AG09309 (cell line): ENCODE data around the gene APEX1.

Source experiments
- DNase-seq: peaks from one replicate; pipeline ENCODE4 v3.0.0-alpha.2; 2010; ENCODE audit warnings: low read depth
- H3K4me3 ChIP-seq: 2 replicates; pipeline ENCODE4 v1.5.1; 2011; ENCODE audit warnings: mild to moderate bottlenecking, low read depth, low read length, moderate library complexity; ENCODE audit not compliant: control insufficient read depth
- CTCF ChIP-seq: IDR thresholded peaks from 2 replicates; pipeline ENCODE4 v1.5.1; 2011; ENCODE audit warnings: mild to moderate bottlenecking, low read depth, low read length, inconsistent platforms; ENCODE audit not compliant: insufficient read depth, control insufficient read depth; ENCODE audit errors: missing control alignments

Gene APEX1

GRCh38 chr14:20487396-20487725 lies 32.3 kb downstream of the APEX1 start:
- no peak for TF ChIP-seq CTCF
- no peak overlapping the region for H3K4me3 ChIP-seq
- no peak for DNase-seq

- no peak overlapping the region for H3K4me3 ChIP-seq
- DNase-seq, result no peak
- no peak for TF ChIP-seq CTCF
Measured at GRCh38 chr14:20489093-20489994, 34.3 kb downstream of the APEX1 start.

GRCh38 chr14:20490563-20490962 lies 35.5 kb downstream of the APEX1 start:
- no peak for DNase-seq
- no peak overlapping the region for H3K4me3 ChIP-seq
- TF ChIP-seq CTCF, result no peak

- DNase-seq, result no peak
- no peak for TF ChIP-seq CTCF
- no peak overlapping the region for H3K4me3 ChIP-seq
Measured at GRCh38 chr14:20492486-20492885, 37.5 kb downstream of the APEX1 start.

DNA sequence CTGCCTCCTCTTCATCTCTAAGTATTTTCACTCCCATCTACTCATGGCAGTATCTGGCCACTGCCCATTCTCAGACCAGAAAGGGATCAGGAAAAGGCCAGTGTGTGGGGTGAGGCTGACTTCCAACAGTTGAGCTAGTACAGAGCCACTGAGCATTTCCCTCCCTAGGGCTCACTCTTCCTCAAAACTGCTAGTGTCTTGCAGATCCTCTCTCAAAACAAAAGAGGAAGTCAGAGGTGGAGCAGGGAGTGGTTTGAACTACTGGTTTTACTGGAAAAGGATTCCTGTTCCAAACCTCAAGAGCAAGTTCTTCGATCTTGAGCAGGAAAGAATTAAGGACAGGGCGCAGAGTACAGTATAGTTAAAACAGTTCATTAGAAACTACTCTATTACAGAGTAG lies 38.6 kb downstream of the APEX1 start:
- no peak for TF ChIP-seq CTCF
- H3K4me3 ChIP-seq, result no peak overlapping the region
- DNase-seq, result no peak

- H3K4me3 ChIP-seq, result no peak overlapping the region
- DNase-seq, result no peak
- no peak for TF ChIP-seq CTCF
Measured at GRCh38 chr14:20494935-20495766, 40.1 kb downstream of the APEX1 start.
